Hepatocyte (in vitro differentiated cells): ENCODE measurements around the gene ZDHHC5.

Source experiments
- CTCF ChIP-seq: fragments of 200-600 bp; sonication (generic); IDR thresholded peaks from 2 replicates; pipeline ENCODE4 v1.5.1; 2016; ENCODE audit warnings: antibody characterized with exemption, mild to moderate bottlenecking; ENCODE audit not compliant: poor library complexity
- EZH2 ChIP-seq: fragments of 200-600 bp; sonication (generic); IDR thresholded peaks from 2 replicates; pipeline ENCODE4 v1.6.1; 2016; ENCODE audit warnings: antibody characterized with exemption, mild to moderate bottlenecking, borderline replicate concordance
- EZH2phosphoT487 ChIP-seq: fragments of 200-600 bp; sonication (generic); IDR thresholded peaks from one replicate; pipeline ENCODE4 v1.6.1; 2018; ENCODE audit warnings: antibody characterized with exemption, mild to moderate bottlenecking, low read depth, moderate library complexity; ENCODE audit not compliant: unreplicated experiment, severe bottlenecking

- TF ChIP-seq CTCF, result no peak
- TF ChIP-seq EZH2, result no peak
- no peak for TF ChIP-seq EZH2phosphoT487
Observed at GRCh38 chr11:57648801-57649735, 18.8 kb upstream of the ZDHHC5 start.
